Measurements from ENCODE around the gene PFDN1. TPM values are rescaled to one million over a fixed set of nuclear protein-coding genes. Genes with fewer than 3 reads are reported as not detected.

PFDN1 gene
- total RNA-seq, 4 donors from 2014 or later, result 42.7 to 102 (median 70.9) TPM

GRCh38 chr5:140227046-140227445 is 75.9 kb downstream of the PFDN1 start:
- H3K9me3 ChIP-seq, result no peaks in the 10 kb centered on the region
- no peaks in the 10 kb centered on the region for H3K36me3 ChIP-seq
- H3K4me1 ChIP-seq, result no peaks in the 10 kb centered on the region
- intact Hi-C loops (cut with DNase I; ENCODE audit: low total_unique reads), result no loop called here
- no peaks in the 10 kb centered on the region for H3K27me3 ChIP-seq
- TF ChIP-seq CTCF (IDR thresholded peaks at IDR 0.05) (no peak), POLR2A (IDR thresholded peaks at IDR 0.05) (no peak)
- H3K4me3 ChIP-seq, result no peak overlapping the region
- DNase-seq, result no peak
- H3K27ac ChIP-seq, result no peak overlapping the region

GRCh38 chr5:140225396-140225795 is 77.5 kb downstream of the PFDN1 start:
- Histone ChIP-seq H3K27me3 (no peaks in the 10 kb centered on the region), H3K36me3 (no peaks in the 10 kb centered on the region), H3K9me3 (no peaks in the 10 kb centered on the region), H3K4me3 (no peak overlapping the region), H3K27ac (no peak overlapping the region), H3K4me1 (peaks cover 0 to 4% of the 10 kb centered on the region in 2 donors)
- intact Hi-C loops (cut with DNase I; ENCODE audit: low total_unique reads), result no loop called here
- no peak for DNase-seq
- no peak for TF ChIP-seq CTCF (IDR thresholded peaks at IDR 0.05)
- no peak for TF ChIP-seq POLR2A (IDR thresholded peaks at IDR 0.05)

GRCh38 chr5:140224658-140225057 is 78.2 kb downstream of the PFDN1 start:
- H3K4me1 ChIP-seq, result peaks cover 0 to 4% of the 10 kb centered on the region in 2 donors
- intact Hi-C loops (cut with DNase I; ENCODE audit: low total_unique reads), result no loop called here

GRCh38 chr5:140223567-140223966 is 79.3 kb downstream of the PFDN1 start:
- DNase-seq, result no peak
- Histone ChIP-seq H3K36me3 (no peaks in the 10 kb centered on the region), H3K27ac (no peak overlapping the region), H3K27me3 (no peaks in the 10 kb centered on the region), H3K4me3 (no peak overlapping the region), H3K9me3 (no peaks in the 10 kb centered on the region), H3K4me1 (peaks cover 0 to 4% of the 10 kb centered on the region in 2 donors)
- intact Hi-C loops (cut with DNase I; ENCODE audit: low total_unique reads), result no loop called here
- no peak for TF ChIP-seq CTCF (IDR thresholded peaks at IDR 0.05)
- no peak for TF ChIP-seq POLR2A (IDR thresholded peaks at IDR 0.05)

More at GRCh38 chr5:140224658-140225057, 78.2 kb downstream of the PFDN1 start:
- no peak overlapping the region for H3K27ac ChIP-seq
- H3K4me3 ChIP-seq, result no peak overlapping the region
- DNase-seq, result no peak
- H3K9me3 ChIP-seq, result no peaks in the 10 kb centered on the region
- no peak for TF ChIP-seq POLR2A (IDR thresholded peaks at IDR 0.05)
- no peak for TF ChIP-seq CTCF (IDR thresholded peaks at IDR 0.05)
- H3K36me3 ChIP-seq, result no peaks in the 10 kb centered on the region
- no peaks in the 10 kb centered on the region for H3K27me3 ChIP-seq

GRCh38 chr5:140222416-140222815 is 80.5 kb downstream of the PFDN1 start:
- Histone ChIP-seq H3K9me3 (no peaks in the 10 kb centered on the region), H3K36me3 (no peaks in the 10 kb centered on the region), H3K27ac (no peak overlapping the region), H3K4me1 (peaks cover 0 to 4% of the 10 kb centered on the region in 2 donors), H3K27me3 (no peaks in the 10 kb centered on the region), H3K4me3 (no peak overlapping the region)
- TF ChIP-seq POLR2A (IDR thresholded peaks at IDR 0.05), result no peak
- no peak for TF ChIP-seq CTCF (IDR thresholded peaks at IDR 0.05)
- no peak for DNase-seq
- intact Hi-C loops (cut with DNase I; ENCODE audit: low total_unique reads), result no loop called here

All from uterus (tissue), 4 donors.